Skin of body (tissue), 2 donors: ENCODE measurements around the gene PPFIA2. TPM values are rescaled to one million over a fixed set of nuclear protein-coding genes. Genes with fewer than 3 reads are reported as not detected.

Experiments
- DNase-seq: peaks from one replicate; lab custom pipeline; 2025; lab: John Stamatoyannopoulos, UW
- total RNA-seq: library from RNA; depleted of rRNA; stranded (reverse); fragments of >200 nt; gene quantifications from one replicate; pipeline ENCODE4 v1.2.3, GENCODE V29; 2014

Gene PPFIA2
- total RNA-seq, 1 donor from 2014 or later = 1.6 TPM

- DNase-seq = no peak
Measured at GRCh38 chr12:81450920-81451739, 308.0 kb downstream of the PPFIA2 start.

- no peak for DNase-seq
Measured at GRCh38 chr12:81441629-81442028, 317.5 kb downstream of the PPFIA2 start.

GRCh38 chr12:81440001-81440400 is 319.1 kb downstream of the PPFIA2 start:
- DNase-seq = no peak

- no peak for DNase-seq
Measured at GRCh38 chr12:81439344-81439743, 319.8 kb downstream of the PPFIA2 start.

- DNase-seq = no peak
Measured at GRCh38 chr12:81417056-81417455, 342.1 kb downstream of the PPFIA2 start.

GRCh38 chr12:81416571-81416970 is 342.6 kb downstream of the PPFIA2 start:
- no peak for DNase-seq

- no peak for DNase-seq
Measured at GRCh38 chr12:81414441-81414840, 344.7 kb downstream of the PPFIA2 start.

GRCh38 chr12:81412940-81413339 is 346.2 kb downstream of the PPFIA2 start:
- no peak for DNase-seq

GRCh38 chr12:81403348-81403747 is 355.8 kb downstream of the PPFIA2 start:
- no peak for DNase-seq

GRCh38 chr12:81401241-81401640 is 357.9 kb downstream of the PPFIA2 start:
- DNase-seq = no peak

GRCh38 chr12:81400024-81400423 is 359.1 kb downstream of the PPFIA2 start:
- DNase-seq = no peak

- no peak for DNase-seq
Measured at GRCh38 chr12:81395431-81395830, 363.7 kb downstream of the PPFIA2 start.

- DNase-seq = no peak
Measured at GRCh38 chr12:81389550-81390099, 369.5 kb downstream of the PPFIA2 start.

- DNase-seq = no peak
Measured at GRCh38 chr12:81386101-81386500, 373.0 kb downstream of the PPFIA2 start.

GRCh38 chr12:81381951-81382350 is 377.2 kb downstream of the PPFIA2 start:
- no peak for DNase-seq

- DNase-seq = no peak
Measured at GRCh38 chr12:81378601-81379285, 380.4 kb downstream of the PPFIA2 start.

- no peak for DNase-seq
Measured at GRCh38 chr12:81377771-81378170, 381.4 kb downstream of the PPFIA2 start.

- no peak for DNase-seq
Measured at GRCh38 chr12:81375969-81376368, 383.2 kb downstream of the PPFIA2 start.

GRCh38 chr12:81370456-81370855 is 388.7 kb downstream of the PPFIA2 start:
- DNase-seq = no peak

GRCh38 chr12:81369175-81369574 is 390.0 kb downstream of the PPFIA2 start:
- no peak for DNase-seq

GRCh38 chr12:81365284-81365683 is 393.9 kb downstream of the PPFIA2 start:
- no peak for DNase-seq

- DNase-seq = no peak
Measured at GRCh38 chr12:81360916-81361315, 398.2 kb downstream of the PPFIA2 start.

GRCh38 chr12:81359736-81360135 is 399.4 kb downstream of the PPFIA2 start:
- no peak for DNase-seq
